Measurements from ENCODE around the gene TOR1AIP2.

TOR1AIP2 gene

GRCh38 chr1:179876300-179876715 lies 1.3 kb downstream of the TOR1AIP2 start:
- H3K4me3 ChIP-seq (ENCODE audit: low read depth, low read length): peak overlapping the region; percentile 91
- no peak for TF ChIP-seq CTCF (IDR thresholded peaks at IDR 0.05; ENCODE audit: low read depth, low read length)
- in situ Hi-C loops (cut with HindIII; ENCODE audit: low sequenced_read_pairs): no loop called here
- peak; percentile 39 for DNase-seq (ENCODE audit: low read depth, low spot score)

- in situ Hi-C loops (cut with HindIII; ENCODE audit: low sequenced_read_pairs): no loop called here
- DNase-seq (ENCODE audit: low read depth, low spot score): no peak
- no peak overlapping the region for H3K4me3 ChIP-seq (ENCODE audit: low read depth, low read length)
Measured at GRCh38 chr1:179875596-179876299, 1.9 kb downstream of the TOR1AIP2 start.

DNA sequence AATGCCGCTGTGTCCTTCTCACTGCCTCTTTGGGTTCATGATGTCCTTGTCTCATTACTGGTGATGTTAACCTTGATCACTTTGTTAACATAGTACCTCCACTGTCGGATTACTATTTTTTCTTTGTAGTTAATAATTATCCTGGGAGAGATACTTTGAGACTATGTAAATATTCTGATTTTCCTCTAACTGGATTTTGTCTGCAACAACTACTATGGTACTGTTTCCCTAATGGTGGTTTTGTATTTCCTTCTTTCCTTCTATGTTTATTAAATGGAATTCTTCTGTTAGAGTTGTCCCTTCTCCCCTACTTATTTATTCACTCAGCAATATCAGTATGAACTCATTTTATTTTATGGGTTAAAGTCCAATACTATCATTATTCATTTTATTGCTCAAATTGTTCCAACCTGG lies 4.2 kb downstream of the TOR1AIP2 start:
- H3K4me3 ChIP-seq (ENCODE audit: low read depth, low read length): no peak overlapping the region
- no peak for TF ChIP-seq CTCF (IDR thresholded peaks at IDR 0.05; ENCODE audit: low read depth, low read length)
- in situ Hi-C loops (cut with HindIII; ENCODE audit: low sequenced_read_pairs): no loop called here
- DNase-seq (ENCODE audit: low read depth, low spot score): no peak

More at GRCh38 chr1:179875596-179876299, 1.9 kb downstream of the TOR1AIP2 start:
- no peak for TF ChIP-seq CTCF (IDR thresholded peaks at IDR 0.05; ENCODE audit: low read depth, low read length)

GRCh38 chr1:179872558-179872957 lies 5.0 kb downstream of the TOR1AIP2 start:
- no peak overlapping the region for H3K4me3 ChIP-seq (ENCODE audit: low read depth, low read length)
- no peak for DNase-seq (ENCODE audit: low read depth, low spot score)
- in situ Hi-C loops (cut with HindIII; ENCODE audit: low sequenced_read_pairs): no loop called here
- no peak for TF ChIP-seq CTCF (IDR thresholded peaks at IDR 0.05; ENCODE audit: low read depth, low read length)

GRCh38 chr1:179871940-179872339 lies 5.7 kb downstream of the TOR1AIP2 start:
- no peak for DNase-seq (ENCODE audit: low read depth, low spot score)
- TF ChIP-seq CTCF (IDR thresholded peaks at IDR 0.05; ENCODE audit: low read depth, low read length): no peak
- in situ Hi-C loops (cut with HindIII; ENCODE audit: low sequenced_read_pairs): no loop called here
- no peak overlapping the region for H3K4me3 ChIP-seq (ENCODE audit: low read depth, low read length)

DNA sequence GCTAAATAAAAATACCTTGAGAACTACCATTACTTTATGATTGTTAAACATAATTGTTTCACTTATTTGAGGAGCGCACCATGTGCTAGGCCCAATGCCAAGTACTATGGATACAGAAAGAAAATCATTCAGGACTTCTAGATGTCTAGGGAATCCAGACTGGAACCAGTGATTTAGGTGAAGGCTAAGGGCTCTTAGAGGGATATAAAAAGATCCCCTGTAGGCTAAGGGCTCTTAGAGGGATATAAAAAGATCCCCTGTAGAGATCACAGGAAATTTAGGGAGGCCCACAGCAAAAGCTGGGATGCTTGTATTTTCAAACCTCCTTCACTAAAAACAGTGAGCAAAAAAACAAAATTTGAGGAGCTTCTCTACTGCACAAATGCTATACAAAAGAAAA lies 6.7 kb downstream of the TOR1AIP2 start:
- in situ Hi-C loops (cut with HindIII; ENCODE audit: low sequenced_read_pairs): no loop called here
- DNase-seq (ENCODE audit: low read depth, low spot score): no peak
- H3K4me3 ChIP-seq (ENCODE audit: low read depth, low read length): no peak overlapping the region
- TF ChIP-seq CTCF (IDR thresholded peaks at IDR 0.05; ENCODE audit: low read depth, low read length): no peak
